Activated CD4-positive, alpha-beta T cell treated with anti-CD3 and anti-CD28 coated beads, Interleukin-2, Interleukin-6, amounts not matched to agents 100 ng/mL and 50 ng/mL, durations not matched to agents 16 hours and 8 hours (primary cell): Measurements from ENCODE around the gene DAD1.

Source experiments
- DNase-seq: peaks from one replicate; pipeline ENCODE4 v3.0.0-alpha.2; 2020

Gene DAD1

DNA sequence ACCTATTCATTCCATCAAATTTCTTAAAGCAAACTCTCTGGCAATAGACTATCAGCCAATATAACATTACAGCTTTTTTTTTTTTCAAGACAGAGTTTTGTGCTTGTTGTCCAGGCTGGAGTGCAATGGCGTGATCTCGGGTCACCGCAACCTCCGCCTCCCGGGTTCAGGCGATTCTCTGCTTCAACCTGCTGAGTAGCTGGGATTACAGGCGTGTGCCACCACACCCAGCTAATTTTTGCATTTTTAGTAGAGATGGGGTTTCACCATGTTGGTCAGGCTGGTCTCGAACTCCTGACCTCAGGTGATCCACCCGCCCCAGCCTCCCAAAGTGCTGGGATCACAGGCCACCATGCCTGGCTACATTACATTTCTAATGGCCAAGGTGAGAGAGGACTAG is 22.8 kb downstream of the DAD1 start:
- peak; percentile 46 for DNase-seq

DNA sequence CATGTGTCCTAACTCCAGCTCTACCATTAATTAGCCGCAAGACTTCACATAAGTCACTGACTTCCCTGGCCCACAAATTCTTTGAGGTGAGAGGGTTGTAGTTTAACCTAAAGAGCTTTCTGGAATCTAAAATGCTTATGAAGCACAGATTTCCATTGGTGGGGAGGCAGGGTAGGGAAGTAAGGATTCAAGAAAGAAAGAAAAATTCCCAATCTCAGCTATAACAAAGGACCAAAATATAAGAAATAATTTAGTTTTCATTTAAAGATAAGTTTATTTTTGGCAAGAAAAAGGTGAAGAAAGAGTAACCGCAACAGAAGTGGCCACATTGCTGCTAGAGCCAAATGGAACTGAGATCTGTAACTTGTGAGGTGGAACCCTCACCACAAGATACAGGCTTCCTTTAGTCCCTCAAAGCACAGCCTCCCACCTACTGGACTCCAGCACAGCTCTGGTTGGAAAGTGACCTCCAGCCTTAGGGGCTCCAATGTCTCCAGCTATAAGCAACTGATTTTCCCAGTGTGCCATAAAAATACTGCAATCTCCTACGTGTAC is 23.6 kb downstream of the DAD1 start:
- DNase-seq: peak; percentile 45

DNA sequence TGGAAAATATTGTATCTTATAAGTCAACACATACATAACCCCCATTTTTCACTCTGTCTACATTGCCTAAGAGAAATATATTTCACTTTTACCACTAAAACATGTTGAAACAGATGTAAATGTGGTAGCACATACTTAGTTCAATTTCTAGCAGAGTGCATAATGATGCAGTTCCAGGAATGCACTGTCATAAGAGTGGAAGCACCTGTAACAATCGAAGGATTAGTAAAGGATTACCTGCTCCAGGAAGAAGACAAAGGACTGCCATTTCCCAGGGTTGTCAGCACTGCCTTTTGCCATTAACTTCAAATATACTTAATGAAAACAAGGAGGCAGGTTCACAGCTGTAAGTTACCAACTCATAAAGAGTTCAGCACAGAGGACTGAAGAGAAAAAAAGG is 24.6 kb downstream of the DAD1 start:
- DNase-seq: peak; percentile 13

DNA sequence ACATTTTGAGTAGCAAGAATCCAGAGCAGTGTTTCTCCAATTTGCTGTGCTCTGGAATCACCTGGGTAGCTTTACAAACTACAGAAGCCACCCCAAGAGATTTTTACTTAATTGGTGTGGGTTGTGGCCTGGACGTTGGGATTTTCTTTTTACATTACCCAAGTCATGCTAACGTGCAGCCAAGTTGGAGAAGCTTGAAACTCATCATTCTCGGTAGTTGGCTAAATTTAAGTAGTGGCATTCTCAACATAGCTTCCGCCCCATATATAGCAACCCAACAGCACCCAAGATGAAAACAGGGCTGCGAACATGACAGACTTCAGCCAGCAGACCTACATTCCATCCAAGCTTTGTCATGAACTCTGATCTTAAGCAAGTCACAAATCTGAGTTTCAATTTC is 25.0 kb downstream of the DAD1 start:
- peak; percentile 51 for DNase-seq

DNA sequence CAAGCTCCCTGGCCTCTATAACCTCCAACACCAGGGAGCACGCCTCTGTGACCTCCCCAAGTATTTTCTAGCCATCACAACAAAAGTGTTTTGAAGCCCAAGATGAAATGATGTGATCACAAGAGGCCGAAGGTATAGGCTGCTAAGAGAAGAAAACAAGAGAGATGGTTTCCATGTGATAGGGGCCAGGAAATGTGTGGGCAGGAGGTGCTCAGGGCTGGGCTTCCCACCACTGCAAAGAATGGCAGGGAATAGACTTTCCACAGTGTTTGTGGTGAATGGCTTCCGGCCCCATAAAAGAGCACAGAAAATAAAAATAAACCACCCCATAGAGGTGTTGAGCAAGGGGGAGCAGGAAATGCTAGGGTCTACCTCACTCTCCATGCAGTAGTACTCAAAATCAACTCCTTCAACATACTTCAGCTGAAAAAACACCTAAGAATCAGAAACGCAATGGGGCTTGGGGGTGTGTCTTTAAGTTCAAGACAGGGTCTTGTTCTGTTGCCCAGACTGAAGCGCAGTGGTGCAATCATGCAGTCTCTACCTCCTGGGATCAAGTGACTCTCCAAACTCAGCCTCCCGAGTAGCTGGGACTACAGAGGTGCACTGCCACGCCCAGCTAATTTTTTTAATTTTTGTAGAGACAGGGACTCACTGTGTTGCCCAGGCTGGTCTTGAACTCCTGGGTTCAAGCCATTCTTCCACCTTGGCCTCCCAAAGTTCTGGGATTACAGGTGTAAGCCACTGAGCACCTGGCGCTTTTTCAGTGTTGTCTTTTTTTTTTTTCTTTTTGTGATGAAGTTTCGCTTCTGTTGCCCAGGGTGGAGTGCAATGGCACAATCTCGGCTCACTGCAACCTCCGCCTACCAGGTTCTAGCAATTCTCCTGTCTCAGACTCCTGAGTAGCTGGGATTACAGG is 27.1 kb downstream of the DAD1 start:
- peak; percentile 86 for DNase-seq

DNA sequence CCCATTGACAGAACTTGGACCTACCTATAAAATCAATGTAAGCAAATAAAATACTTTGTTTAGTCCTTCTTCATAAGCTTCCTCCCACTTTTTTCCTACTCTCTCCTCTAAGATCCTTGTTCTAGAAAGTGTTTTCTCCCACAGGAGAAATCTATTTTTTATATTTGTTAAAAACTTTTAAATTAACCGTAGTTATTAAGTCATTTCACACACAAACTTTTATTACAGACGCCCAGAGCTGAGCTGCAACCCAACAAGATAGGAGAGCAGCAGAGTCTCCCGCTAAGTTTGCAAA is 27.7 kb downstream of the DAD1 start:
- no peak for DNase-seq

DNA sequence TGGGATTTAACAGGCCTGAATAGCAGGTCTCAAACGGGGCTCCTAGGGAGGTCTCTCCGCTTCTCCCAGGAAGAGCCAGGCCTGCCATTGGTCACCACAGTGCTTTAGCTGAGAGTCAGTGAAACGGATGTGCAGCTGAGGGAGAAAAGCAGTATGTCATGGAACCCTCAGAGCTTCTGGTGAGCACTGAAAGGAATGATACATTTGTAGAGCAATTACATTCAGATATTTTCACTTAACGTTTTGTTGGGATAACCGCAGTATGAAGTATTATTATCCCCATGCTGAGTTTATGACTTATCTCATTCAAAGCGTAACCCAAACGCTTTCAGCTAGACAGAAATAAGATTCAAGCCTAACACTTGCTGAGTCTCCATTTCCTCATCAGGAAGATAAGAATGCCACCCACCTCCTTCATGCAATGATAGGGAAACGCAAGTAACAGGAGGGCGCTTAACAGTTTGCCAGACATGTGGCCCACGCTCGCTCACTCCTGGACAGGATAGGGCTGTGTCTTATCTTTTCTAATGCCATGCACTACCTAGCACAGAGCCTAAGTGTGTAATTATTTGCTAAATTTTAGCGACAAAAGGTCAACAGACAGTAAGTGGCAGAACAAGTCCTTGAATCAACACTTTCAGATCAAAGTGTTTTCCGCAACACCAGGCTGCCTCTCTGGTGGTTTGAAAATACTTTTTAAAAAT is 28.2 kb downstream of the DAD1 start:
- peak; percentile 56 for DNase-seq

DNA sequence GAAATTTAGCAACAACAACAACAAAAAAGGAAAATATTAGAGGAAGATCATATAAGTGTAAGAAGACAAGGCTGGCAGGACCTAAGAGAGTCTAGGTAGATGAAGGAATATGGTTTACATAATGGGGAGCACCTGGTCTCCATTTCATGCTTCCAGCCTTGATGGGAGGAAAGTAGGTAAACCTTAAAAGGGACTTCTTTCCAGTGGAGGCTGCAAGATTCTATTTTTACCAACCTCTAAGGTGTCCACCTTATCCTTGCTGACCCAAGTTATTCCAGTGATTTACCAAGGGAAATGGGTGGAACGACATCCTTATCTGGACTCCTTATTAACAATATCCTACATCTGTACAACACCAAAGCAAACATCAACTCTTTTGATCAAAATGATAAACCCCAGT is 30.0 kb downstream of the DAD1 start:
- DNase-seq: no peak

DNA sequence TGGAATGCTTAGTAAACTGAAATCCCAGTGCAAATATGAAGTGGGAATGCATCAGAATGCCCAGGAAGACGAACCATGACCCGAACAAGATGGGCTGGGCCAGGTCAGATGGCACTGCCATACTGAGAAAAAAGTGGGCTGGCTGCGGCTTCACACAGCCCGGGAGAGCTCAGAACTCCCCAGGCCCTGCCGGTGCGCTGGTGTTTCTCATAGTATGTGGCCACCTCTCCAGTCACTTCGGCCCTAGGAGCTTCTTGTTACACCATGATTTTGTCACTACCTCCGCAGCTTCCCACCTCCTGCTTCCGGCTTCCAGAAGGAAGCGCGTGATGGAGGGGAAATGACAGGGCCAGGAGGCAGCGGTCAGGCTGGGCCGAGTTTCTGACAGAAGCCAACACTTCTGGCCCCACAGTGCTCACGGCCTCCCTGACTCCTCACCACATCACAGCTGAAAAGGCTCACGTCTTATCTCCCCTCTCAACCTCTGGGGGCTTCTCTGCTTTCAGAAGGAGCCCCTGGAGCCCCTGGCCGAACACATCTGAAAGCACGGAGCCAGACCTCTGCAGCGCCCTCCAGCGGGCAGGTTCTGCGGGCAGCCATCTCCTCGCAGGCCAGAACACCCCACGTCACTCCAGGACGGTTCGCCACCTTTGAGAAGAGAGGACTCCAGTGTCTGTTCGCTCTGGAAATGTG is 30.7 kb downstream of the DAD1 start:
- DNase-seq: peak; percentile 86

DNA sequence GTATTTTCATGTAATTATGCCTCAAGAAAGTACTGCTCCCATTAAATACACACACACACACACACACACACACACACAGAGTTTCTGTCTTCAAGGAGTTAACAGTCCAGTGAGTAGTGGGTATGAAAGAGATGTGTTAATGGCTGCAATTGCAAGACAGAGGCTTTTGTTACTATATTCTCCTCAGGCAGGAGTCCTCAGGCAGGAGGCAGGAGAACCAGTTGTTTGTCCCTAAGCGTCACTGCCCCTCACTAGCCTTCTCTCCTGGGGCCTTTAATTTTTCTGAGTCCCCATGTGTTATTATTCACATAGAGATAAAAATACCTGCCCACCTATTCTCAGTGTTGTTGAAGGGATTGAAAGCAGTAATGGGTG is 31.2 kb downstream of the DAD1 start:
- peak; percentile 35 for DNase-seq

DNA sequence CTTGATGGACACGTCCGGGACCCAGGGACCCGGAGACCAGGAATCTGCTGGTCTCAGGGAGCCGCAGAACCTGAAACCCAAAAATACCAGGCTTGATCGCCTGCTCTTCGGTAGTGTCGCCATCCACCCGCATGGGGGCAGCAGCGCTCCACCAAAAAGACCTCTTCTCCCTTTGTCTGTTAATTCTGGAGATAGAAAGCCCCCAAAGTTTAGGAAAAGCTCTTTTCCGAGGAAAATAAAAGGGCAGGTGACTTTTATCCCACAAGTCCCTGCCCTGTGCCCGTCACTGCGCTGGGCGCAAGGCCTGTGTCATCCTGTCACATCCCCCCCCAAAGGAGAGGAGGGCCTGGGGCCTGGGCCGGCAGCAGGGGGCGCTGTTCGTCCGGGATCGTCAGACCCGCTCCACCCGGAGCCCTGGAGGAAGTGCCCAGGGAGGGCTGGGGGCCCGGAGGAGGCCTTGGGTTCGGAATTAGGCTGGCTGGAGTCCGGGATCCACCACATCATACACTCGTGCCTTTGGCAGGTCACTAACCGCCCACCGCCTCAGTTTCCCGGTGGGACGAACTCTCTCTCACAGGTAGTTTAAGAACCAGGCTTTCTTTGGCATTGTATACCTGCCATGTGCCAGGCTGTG is 31.9 kb downstream of the DAD1 start:
- DNase-seq: peak; percentile 95

DNA sequence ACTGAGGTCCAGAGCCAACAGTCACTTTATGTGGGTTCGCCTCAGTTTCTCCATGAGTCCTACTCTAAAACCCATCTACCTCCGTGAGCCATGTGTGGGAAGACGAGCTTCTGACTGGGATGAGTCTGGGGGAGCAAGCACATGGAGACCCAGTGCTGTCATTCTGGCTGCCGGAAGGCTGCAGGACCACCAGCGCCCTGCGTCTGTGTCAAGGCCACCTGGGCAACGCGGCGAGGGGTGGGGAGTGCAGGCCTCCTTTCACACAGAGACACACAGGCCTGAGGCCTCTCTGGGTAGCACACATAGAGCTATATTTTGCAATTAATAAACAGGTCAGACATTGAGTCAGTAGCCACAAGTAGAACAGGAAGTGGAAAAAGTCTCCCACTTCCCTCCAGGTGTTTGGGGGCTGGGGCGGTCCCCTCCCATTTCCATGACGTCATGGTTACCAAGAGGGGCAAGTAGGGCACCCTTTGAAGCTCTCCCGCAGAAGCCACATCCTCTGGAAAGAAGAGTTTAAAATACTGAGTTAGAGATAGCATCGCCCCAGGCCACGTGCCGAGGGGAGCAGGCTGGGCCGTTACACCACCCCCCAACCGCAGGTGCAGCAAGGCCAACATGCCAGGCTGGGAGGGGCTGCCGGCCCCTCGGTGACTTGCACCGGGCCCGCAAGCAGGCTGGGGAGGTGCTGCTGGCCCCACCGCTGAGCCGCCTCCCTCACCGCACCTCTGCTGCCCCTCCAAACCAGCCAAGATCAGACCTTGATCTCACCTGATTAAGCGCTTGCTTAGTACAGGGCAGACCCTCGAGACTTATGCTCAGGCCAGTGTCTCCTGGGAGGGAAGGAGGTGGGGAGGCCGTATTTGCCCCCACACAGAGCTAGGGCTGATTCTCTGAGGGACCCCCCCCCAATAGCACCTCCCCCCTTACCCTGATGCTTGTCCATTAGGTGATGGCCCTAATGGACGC is 32.7 kb downstream of the DAD1 start:
- peak; percentile 99 for DNase-seq

DNA sequence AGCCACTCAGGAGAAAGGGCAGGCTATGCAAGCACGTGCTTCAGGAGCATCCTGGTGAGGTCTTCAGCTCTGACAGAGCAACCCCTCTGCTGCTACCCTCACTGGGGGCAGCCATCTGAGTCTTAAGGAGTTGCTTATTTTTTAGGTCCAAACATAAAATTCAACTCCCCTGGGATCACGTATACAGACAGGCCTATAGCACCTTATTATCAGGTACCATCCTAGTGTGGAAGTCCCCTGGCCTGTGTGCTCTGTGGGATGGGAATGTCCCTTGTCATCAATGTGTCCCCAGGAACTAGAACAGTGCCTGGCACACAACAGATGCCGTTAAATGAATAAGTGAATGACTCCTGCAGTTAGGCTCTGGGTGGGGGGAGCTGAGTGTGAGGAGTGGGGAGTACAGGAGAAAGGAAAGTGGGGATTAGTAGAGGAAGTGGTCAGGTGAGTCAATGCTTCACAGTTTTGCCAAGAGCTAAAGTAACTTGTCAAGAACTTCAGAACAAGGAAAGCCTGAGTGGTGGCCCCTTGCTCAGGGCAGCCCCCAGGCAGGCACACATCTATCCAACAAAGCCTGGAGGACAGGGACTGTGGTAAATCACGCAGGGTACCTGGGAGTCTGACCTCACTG is 33.5 kb downstream of the DAD1 start:
- peak; percentile 86 for DNase-seq

DNA sequence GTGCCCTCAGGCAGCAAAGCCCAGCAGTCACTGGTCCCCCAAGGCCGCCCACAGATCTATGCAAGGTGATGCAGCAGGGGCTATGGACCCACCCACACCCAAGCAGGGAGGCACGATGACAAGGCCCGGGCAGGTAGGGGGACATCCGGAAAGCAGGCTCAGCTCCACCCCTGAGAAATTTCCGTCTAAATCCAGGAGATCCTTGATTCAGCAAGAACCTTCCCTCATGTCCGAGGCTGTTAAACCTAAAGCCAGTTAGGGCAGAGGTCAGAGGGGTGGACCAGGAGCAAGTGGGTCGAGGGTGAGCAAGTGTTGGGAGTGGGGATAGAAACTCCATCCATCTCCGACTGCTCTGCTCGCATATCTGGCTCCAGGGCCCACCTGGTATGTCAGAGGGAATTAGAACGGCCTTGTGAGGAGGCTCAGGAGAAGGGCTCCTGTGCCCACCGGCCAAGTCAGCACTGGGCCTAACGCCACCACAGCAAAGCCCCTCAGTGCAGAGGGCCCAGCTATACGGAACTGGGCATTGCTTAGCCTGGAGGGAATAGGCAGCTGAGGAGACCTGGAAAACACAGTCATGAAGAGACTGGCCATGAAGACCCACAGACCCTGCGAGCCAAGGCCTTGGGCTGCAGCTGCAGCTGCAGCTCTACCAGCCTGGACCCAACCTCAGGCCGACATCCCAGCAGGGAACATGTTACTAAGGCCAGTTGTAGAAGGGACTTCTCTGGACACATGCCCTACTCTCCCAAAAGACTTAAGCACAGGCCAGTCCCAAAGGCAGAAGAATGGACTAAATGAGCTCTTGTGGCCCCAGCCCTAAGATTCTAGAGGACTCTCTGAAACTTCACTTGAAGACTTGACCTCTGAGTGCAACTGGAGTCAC is 34.3 kb downstream of the DAD1 start:
- DNase-seq: peak; percentile 51

DNA sequence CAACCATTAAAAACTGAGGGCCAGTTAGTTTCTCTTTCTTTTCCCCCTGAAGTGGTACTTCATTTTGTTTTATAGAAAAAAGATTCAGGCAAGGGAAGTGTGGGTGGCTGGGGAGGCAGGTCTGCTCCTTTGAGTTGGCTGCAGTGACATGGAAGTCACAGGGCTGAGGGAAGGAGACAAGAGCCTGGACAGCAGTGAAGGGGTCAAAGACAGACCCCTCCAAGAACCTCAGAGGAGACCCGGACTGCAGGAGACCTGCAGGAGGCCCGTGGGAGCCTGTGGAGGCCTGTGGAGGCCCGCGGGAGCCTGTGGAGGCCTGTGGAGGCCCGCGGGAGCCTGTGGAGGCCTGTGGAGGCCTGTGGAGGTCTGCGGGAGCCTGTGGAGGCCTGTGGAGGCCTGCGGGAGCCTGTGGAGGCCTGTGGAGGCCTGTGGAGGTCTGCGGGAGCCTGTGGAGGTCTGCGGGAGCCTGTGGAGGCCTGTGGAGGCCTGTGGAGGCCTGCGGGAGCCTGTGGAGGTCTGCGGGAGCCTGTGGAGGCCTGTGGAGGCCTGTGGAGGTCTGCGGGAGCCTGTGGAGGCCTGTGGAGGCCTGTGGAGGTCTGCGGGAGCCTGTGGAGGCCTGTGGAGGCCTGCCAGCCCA is 35.0 kb downstream of the DAD1 start:
- peak; percentile 27 for DNase-seq

DNA sequence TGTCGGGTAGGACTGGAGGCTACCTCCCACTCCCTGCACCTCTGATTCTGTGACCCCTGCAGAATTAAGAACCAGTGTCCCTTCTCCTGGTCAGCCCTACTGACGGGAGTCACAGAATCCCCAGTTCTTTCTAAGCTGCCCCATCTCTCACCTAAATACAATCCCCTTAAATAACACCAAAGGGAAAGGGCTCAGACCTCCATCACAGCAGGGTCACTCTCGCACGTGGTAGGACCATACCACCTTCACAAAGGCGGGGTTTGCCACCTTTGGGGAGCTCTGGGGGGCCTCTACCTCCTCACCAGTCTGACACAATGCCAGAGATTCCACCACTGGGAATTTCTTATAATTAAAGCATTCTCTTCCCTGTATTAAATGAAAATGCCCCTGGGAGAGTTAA is 35.6 kb downstream of the DAD1 start:
- DNase-seq: peak; percentile 10

DNA sequence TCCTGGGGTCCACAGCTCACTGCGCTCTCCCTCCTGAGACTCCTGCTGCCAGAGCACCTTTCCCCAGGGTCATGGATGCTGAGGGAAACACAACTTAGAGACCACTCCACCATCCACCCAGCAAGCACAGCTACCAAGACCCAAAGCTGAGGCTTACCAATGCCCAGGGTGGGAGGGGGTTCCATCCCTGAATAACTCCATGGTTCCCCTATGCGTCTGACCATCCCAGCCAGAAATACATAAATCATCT is 36.3 kb downstream of the DAD1 start:
- DNase-seq: no peak

DNA sequence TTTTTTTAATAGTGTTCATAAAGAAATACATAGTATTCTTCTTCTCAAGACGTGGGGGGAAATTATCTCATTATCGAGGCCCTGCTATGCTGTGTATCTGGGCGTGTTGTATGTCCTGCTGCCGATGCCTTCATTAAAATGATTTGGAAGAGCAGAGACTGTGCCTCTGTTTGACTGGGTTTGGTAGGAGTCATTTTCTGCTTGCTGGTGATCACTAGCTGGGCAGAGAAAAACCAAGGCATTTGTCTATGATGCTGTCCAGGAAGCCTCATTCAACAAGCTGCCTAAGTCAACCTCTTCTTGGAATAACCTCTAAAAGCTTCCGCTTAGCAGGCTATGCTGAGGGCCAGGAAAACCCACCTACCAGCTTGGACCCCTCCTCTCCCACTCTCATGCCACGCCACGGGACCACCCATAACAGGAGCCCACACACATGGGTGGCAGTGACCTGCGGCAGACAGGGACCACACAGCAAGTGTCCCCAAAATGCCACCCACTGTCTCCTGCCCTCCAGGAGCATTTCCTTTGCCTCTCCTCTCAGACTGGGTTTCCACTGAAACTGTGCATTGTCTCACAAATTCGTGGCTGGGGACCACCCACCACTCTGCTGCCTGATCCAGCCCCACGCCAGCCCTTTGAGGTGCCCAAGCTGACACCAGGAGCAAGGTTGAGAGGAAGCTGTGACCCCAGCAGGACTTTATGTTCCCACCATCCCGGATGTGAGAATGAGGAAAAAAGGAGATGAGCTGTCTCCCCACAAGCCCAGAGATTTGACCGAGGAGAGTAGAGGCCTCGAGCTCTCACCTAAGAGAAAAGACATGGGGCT is 36.8 kb downstream of the DAD1 start:
- DNase-seq: peak; percentile 39

DNA sequence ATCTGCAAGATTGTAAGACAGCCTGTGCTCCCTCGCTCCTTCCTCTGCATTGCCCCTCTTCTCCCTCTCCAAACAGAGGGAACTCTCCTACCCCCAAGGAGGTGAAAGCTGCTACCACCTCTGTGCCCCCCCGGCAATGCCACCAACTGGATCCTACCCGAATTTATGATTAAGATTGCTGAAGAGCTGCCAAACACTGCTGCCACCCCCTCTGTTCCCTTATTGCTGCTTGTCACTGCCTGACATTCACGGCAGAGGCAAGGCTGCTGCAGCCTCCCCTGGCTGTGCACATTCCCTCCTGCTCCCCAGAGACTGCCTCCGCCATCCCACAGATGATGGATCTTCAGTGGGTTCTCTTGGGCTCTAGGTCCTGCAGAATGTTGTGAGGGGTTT is 37.4 kb downstream of the DAD1 start:
- DNase-seq: no peak
